Measurements from ENCODE around the gene PTH1R.

Gene PTH1R

DNA sequence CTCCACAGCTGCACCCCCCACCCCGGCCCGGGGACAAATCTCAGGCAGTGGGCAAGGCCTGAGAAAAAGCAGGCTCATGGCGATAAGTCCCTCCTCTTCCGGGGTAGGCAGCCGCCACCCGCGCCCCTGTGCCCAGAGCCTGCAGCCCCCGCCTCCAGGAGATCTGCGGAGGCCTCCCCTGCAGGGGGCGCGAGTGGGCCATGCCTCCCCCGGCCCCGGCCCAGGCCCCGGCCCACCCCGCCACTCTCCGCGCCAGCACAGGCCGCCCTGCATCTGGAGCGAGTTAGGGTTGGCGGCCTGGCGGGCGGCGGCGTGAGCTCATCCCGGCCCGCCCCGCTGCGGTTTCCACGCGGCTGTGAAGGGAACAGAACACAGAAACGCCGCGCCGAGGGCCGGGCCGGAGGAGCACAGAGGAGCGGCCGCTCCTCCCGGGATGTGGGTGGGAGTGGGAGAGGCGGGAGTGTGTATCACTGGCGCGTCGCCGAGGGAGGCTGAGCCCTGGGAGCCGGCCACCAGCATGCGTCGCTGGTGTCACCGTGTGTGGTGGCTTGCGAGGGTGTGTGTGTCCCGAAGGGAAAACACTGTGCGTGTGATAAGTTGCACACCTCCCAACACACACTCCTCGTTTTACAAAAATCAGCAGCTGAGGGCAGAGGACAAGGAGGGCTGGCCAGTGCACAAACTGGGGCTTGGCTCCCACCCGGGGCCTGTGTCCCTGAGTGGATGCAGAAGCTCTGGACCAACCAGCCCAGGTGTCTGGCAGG is 31.5 kb upstream of the PTH1R start:
- TF ChIP-seq RAD21 (IDR thresholded peaks at IDR 0.05; ENCODE audit: low read depth) (peak; percentile 37; the same call in 1 of the 2 replicates), EGR1 (IDR thresholded peaks at IDR 0.05) (peak; percentile 44; the same call in 1 of the 2 replicates), FOXM1 (IDR thresholded peaks at IDR 0.05; ENCODE audit: borderline replicate concordance, low read depth) (no peak), ZBTB7A (IDR thresholded peaks at IDR 0.05; ENCODE audit: low read depth) (peak; percentile 93), TCF12 (IDR thresholded peaks at IDR 0.05; ENCODE audit: low read depth) (peak; percentile 4; the same call in 1 of the 2 replicates), TEAD4 (IDR thresholded peaks at IDR 0.05) (no peak), YY1 (IDR thresholded peaks at IDR 0.05; ENCODE audit: low read depth) (peak; percentile 41)
- TF ChIP-seq, protein P1, sequence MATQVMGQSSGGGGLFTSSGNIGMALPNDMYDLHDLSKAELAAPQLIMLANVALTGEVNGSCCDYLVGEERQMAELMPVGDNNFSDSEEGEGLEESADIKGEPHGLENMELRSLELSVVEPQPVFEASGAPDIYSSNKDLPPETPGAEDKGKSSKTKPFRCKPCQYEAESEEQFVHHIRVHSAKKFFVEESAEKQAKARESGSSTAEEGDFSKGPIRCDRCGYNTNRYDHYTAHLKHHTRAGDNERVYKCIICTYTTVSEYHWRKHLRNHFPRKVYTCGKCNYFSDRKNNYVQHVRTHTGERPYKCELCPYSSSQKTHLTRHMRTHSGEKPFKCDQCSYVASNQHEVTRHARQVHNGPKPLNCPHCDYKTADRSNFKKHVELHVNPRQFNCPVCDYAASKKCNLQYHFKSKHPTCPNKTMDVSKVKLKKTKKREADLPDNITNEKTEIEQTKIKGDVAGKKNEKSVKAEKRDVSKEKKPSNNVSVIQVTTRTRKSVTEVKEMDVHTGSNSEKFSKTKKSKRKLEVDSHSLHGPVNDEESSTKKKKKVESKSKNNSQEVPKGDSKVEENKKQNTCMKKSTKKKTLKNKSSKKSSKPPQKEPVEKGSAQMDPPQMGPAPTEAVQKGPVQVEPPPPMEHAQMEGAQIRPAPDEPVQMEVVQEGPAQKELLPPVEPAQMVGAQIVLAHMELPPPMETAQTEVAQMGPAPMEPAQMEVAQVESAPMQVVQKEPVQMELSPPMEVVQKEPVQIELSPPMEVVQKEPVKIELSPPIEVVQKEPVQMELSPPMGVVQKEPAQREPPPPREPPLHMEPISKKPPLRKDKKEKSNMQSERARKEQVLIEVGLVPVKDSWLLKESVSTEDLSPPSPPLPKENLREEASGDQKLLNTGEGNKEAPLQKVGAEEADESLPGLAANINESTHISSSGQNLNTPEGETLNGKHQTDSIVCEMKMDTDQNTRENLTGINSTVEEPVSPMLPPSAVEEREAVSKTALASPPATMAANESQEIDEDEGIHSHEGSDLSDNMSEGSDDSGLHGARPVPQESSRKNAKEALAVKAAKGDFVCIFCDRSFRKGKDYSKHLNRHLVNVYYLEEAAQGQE (IDR thresholded peaks at IDR 0.05; ENCODE audit: low read depth): no peak
- TF ChIP-seq, protein P2, sequence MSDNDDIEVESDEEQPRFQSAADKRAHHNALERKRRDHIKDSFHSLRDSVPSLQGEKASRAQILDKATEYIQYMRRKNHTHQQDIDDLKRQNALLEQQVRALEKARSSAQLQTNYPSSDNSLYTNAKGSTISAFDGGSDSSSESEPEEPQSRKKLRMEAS (IDR thresholded peaks at IDR 0.05): peak; percentile 77

DNA sequence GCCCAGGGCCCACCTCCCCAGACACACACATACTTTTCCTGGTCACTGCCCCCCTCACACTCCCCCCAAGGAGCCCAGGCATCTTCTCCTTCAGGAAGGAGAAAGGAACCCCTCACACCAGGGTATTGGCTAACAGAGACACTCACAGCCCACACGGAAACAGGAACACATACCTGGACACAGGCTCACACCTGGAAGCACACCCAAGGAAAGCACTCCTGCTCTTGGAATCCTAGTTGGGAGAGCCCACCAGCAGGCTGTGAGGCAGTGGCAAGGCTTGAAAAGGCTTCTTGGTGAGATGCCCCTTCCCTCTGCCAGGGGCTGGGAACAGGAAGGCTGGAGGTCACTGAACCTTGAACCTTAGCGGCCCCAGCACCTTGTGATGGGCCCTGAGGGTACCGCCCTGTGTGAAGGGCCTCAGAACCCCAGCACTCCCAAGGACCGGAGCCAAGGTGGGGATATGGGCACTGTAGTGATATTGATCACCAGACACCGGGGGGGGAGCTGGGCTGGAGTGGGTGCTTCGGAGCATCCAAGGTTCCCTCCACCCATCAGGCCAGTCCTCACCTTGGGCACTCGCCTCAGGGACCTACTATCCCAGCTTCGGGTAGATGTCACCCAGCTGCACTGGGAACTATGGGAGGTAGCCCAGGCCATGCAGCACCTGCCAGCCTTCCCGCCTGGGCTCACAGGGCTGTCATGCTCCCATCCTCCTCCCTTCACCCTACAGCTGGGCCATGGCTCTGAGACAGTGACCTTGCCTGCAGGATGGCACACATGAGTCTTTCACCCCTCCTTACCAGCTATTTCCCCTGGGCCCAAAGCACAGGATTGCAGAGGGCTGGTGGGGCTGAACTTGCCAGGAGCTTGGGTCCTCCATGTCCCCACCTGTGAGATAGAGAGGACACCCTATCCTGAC is 30.6 kb upstream of the PTH1R start:
- TF ChIP-seq RAD21 (IDR thresholded peaks at IDR 0.05; ENCODE audit: low read depth) (no peak), EGR1 (IDR thresholded peaks at IDR 0.05) (no peak), TAF1 (IDR thresholded peaks at IDR 0.05; ENCODE audit: low read depth) (no peak), CEBPB (IDR thresholded peaks at IDR 0.05) (no peak)
- TF ChIP-seq, protein P2 (IDR thresholded peaks at IDR 0.05): no peak
- TF ChIP-seq, protein P1 (IDR thresholded peaks at IDR 0.05; ENCODE audit: low read depth): no peak

DNA sequence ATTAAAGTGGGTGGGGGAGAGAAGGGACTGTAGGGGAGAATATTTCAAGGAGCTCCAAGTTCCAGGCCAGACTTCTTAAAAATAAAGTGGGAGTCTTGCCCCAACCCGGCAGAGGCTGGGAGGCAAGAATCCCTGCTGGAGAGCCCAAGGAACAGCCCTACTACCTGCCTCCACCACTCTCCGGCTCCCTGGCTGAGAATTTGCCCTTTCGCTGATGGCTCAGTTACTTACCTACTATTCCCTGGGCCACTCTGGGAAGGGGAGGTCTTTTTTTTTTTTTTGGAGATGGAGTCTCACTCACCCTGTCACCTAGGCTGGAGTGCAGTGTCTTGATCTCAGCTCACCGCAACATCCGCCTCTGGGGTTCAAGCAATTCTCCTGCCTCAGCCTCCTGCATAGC is 29.8 kb upstream of the PTH1R start:
- no peak for TF ChIP-seq ZBTB7A (IDR thresholded peaks at IDR 0.05; ENCODE audit: low read depth)
- TF ChIP-seq, protein P2 (IDR thresholded peaks at IDR 0.05): no peak
- TF ChIP-seq TAF1 (IDR thresholded peaks at IDR 0.05; ENCODE audit: low read depth): no peak
- no peak for TF ChIP-seq EP300 (IDR thresholded peaks at IDR 0.05; ENCODE audit: borderline replicate concordance)
- TF ChIP-seq, protein P1 (IDR thresholded peaks at IDR 0.05; ENCODE audit: low read depth): no peak
- no peak for TF ChIP-seq CREB1 (IDR thresholded peaks at IDR 0.05; ENCODE audit: low read depth)
- TF ChIP-seq FOXM1 (IDR thresholded peaks at IDR 0.05; ENCODE audit: borderline replicate concordance, low read depth): no peak

DNA sequence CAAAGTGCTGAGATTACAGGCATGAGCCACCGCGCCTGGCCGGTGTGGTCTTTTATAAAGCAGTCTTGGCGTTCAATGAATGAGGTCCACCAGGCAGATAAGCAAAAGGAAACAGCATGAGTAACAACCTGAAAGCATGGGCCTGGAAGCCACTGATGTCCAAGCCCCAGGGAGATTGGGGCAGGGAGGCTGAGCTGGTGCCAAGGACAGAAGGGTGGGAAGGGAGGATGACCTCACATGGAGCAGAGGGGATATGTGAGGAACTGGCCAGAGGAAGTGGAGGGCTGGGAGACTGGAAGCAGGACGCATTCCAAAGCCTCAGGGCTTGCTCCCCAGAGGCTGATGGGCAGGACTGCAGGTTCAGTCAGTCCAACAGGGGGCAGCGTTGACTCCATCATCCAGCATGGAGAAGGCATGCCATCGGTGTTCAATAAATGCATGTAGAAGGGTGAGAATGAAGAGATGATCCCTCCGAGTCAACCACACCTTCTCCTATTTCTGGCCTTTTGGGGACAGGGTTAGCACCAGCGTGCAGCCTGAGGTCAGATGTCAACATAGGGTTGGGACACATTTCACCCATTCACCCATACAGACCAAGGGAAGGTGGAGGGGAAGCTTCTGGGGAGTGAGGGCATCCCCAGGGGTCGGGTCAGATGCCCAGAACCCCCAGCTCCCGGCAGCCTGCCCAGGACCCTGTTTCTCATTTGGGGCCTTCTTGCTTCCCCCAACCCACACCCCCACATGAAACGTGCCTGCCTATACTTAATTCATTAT is 29.1 kb upstream of the PTH1R start:
- TF ChIP-seq TAF1 (IDR thresholded peaks at IDR 0.05; ENCODE audit: low read depth) (no peak), RAD21 (IDR thresholded peaks at IDR 0.05; ENCODE audit: low read depth) (peak; percentile 46)

All from Ishikawa (cell line).